Activated CD4-positive, alpha-beta T cell treated with anti-CD3 and anti-CD28 coated beads, Interleukin-2, Interleukin-6, amounts not matched to agents 100 ng/mL and 50 ng/mL, durations not matched to agents 16 hours and 8 hours (primary cell): ENCODE measurements around the gene CERKL.

ENCODE experiments used
- DNase-seq: peaks from one replicate; pipeline ENCODE4 v3.0.0-alpha.2; 2020

CERKL gene

DNA sequence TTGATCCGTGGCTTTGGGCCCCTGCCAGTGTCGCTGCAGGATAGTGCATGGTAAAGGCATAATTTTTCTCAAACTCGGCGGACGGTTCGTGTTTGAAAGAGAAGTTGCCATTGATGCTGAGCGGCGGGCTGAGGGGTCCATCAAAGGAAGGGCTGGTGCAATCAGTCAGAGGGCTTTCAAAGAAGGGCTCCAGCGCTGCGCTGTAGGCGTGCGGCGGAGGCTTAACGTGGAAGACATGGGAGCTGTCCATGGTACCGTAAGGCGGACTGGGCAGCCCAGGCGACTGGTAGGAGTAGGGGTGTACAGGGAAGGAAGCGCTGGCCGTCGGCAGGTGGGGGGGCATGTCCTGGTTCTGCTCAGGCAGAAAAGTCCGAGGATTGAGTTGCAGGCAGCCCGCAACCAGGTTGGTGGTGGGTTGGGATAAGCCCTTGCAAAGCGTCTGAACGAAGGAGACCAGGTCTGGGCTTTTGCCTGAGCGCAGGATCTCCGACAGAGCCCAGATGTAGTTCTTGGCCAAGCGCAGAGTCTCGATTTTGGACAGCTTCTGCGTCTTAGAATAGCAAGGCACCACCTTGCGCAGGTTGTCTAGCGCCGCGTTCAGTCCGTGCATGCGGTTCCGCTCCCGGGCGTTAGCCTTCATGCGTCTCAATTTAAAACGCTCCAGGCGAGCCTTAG is 21.1 kb upstream of the CERKL start:
- DNase-seq = peak; percentile 61

DNA sequence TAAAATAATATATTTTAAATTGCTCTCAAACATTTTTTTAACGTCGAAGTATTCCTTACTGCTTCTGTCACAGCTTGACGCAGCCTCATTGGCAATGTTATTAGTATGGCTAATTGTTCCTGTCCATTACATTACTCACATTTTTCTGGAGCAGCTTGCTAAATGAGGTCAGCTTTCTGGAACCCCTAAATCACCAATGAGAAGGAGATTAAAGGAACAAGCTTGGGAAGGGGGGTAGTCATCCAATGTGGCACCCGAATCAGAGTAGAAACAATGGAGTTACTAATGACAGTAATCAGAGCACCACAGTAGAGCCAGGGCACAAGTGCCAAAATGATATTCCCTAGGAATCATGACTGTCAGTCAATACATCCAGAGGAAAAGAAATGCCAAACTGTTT is 18.3 kb upstream of the CERKL start:
- no peak for DNase-seq

DNA sequence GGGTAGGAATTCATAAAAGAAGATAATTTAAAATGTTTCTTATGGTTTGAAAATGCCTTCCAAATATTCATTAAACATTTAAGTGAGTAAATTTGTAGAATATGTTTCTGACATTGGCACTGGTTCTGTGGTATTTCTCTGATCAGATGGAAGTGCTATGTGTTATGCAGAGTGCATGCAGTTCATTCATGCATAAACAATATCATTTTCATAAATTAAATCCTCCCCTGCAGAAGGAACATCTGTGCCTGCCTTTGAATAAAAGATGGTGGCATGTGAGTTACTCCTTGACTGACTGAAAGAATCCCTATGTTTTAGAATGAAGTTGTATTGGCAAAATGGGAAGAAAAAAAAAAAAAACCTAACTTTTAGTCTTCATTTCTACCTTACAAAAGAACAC is 17.6 kb upstream of the CERKL start:
- no peak for DNase-seq

DNA sequence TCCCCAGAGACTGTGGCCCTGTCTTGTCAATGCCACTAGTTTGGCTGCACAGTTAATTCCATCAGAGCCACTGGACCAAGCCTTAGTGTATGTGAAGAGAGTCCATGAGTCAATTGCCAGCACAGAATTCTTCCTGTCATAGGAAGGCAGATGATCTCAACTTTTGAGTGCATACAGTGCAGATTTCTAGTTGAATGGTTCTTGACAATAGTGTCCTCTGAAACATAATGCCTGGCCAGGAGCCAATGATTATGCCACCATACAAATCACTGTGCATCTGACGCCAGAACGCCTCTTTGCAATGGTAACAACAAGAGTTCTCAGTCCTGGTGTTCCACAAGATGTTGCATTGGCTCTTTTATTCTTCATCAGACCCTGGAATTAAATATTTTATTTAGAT is 16.3 kb upstream of the CERKL start:
- DNase-seq = no peak

DNA sequence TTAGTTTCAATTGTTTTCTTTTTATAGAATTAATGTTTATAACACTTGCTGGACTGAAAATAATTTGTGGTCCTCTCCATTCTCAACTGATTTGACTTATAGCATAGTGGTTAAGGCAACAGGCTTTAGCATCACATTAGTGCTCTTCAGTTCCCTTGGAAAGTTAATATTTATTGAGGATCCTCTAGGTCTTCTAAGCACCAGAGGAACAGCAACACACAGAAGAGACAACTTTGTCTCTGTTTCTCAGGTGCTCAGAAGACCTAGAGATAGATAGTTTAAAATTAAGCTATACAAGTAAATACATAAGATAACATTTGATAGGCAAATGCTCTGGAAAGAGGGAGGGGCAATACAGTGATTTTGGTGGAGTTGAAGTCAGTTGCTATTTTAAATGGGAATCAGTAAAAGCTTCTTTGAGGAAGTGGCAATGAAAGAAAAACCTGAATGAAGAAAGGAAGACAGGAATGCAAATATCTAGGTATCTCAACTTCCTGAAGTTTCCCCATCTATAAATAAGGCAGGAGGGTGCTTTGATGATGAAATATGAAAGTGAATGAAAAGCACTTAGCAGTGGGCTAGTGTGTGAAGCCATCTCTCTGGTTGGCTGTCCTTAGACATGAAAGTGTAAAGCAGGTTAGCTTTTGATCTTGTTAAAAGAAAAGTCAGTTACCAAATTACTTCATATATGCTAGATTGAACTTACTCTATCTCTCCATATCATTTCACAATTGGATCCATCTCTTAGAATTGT is 15.5 kb upstream of the CERKL start:
- no peak for DNase-seq

DNA sequence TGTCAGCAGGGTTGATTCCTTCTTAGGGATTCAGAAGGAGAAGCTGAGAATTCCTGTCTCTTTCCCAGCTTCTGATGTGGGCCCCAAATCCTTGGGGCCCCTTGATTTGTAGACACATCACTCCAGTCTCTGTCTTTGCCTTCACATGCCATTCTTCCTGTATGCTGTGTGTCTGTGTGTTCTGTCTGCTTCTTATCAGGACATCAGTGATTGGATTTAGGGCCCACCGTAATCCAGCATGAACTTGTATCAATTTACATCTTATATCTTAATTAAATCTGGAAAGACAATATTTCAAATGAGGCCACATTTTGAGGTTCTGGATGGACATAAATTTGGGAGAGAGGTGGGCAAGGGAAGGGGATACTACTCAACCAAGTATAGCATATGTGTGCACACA is 13.7 kb upstream of the CERKL start:
- DNase-seq = no peak

DNA sequence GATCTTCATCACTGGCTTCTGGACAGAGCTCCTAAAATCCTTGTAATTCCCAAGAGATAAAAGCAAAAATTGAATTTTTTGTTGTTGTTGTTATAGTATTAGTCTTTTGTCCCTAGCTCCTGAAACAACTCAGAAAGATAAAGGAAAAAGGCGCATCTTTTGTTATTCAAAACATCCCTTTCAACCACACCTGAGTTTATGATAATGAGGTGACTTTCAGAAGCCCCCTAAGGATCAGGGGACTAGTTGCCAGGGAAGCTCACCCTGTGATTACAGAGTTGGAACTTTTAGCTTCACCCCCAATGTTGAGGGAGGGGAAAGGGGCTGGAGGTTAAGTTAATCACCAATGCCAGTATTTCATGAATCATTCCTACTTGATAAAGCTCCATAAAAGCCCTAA is 10.3 kb upstream of the CERKL start:
- no peak for DNase-seq

DNA sequence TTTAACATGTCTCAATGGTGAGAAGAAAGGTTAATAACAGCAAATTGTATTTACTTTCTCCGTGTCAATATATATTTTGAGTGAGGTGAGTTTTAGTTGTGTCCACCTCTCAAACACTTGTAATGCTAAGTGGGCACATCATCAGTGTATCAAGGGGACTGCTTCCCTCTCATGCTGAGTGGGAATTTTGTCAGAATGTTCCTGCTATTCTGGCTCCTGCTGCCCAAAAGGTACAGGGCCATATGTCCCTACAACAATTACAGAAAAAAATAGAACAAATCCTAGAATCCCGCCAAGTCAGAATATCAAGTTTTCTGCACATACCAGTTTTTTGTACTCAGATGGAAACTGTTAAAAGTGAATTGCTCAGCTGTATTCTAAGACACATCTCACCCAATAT is 5.4 kb upstream of the CERKL start:
- DNase-seq = no peak

DNA sequence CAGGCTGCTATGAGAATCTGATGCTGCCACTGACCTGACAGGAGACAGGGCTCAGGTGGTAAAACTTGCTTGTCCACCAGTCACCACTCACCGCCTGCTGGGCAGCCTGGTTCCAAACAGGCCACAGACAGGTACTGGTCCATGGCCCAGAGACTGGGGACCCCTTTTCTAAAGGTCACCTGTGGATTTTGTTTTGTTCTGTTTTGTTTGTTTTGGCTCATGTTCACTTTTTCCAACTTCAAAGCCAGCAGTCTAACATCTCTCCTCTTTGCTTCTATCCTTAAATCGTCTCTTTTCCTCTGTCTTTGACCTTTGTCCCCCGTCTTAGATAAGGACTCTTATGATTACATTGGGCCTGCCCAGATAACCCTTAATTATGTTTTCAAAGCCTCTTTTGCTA is 3.3 kb upstream of the CERKL start:
- no peak for DNase-seq

DNA sequence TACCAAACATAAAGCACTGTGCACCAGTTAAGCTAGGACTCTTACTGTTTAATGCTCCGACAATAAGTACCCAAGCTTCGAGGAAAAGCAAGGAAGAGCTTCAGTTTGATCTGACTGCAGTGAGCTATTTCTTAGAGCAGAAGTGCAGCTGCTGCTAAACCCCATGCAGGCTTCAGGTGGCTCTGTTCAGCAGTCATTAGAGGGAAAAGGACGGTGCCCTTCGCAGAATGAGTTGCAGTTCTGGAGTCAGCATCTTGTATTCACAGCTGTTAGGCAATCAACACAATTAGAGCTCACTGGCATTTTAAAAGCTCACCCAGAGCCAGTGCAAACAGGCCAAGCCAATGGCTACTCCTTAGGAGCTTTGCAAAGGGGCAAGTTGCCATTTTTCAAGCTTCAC is 1.5 kb upstream of the CERKL start:
- DNase-seq = no peak

DNA sequence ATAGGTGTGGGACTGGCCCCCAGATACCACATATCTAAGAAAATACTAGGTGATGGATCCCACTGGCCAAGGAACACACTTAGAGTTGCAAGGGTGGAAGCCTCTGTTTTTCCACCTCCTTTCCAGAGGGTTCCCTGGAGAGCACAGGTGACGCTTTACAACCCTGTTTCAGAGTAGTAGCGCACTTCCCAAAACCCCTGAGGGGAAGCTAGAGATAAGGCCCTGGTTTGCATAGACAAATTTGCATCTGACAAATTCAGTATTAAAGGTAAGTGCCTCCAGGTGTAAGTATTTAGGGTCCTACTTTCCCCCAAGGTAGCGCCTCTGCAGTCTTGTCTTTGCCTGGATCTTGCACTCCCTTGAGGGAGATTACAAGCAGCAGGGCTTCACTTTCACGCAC is 474 bp upstream of the CERKL start:
- no peak for DNase-seq

DNA sequence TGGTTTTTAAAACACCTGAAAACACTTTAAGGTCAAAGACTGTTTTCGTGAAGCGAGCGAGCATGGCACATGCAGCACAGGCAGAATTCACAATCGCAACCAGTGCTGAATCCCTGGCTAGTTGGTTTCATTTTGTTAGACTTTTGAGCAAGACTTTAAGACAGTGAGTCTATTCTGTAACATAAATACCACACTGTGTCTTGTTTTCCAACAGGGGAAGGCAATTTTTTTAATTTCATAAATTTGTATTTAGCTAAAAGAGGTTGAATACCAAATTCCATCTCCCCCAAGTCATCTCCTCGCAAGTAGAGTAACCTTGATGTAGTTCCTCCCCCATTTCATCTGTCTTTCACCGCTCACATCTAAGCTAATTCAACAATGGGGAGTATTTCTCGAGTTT is 1.4 kb downstream of the CERKL start:
- no peak for DNase-seq

DNA sequence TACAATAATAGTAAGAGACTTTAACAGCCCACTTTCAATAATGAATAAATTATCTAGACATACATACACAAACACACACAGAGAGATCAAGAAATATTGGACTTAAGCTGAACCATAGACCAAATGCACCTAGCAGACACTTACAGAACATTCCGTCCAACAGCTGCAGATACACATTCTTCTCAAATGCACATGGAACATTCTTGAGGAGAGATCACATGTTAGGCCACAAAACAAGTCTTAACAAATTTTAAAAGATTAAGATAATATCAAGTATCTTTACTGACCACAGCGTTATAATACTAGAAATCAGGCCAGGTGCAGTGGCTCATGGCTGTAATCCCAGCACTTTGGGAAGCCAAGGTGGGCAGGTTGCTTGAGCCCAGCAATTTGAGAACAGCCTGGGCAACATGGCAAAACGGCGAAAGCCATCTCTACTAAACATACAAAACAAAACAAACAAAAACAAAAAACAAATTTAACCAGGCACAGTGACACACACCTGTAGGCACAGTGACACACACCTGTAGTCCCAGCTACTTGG is 7.4 kb downstream of the CERKL start:
- no peak for DNase-seq

DNA sequence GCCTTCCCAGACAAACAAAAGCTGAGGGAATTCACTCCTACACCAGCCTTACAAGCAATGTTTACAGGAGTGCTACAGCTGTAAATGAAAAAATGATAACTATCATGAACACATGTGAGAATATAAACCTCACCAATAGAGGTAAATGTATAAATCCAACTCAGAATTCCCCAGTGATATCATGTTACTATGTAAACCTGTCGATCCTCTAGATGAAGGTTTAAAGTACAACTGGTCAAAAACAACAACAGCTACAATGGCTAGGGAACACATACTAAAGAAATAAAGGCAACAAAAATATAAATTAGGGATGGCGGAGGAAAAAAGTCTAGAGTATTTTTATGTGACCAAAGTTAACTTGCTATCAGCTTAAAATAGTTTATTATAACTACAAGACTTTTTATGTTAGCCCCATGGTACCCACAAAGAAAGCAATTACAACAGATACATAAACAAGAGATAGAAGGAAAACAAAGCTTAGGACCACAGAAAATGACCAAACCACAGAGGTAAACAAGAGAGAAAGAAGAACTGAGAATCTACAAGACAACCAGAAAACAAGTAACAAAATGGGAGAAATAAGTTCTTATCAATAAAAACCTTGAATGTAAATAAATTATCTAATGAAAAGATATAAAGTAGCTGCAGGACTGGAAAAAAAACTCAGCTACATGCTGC is 8.3 kb downstream of the CERKL start:
- no peak for DNase-seq

DNA sequence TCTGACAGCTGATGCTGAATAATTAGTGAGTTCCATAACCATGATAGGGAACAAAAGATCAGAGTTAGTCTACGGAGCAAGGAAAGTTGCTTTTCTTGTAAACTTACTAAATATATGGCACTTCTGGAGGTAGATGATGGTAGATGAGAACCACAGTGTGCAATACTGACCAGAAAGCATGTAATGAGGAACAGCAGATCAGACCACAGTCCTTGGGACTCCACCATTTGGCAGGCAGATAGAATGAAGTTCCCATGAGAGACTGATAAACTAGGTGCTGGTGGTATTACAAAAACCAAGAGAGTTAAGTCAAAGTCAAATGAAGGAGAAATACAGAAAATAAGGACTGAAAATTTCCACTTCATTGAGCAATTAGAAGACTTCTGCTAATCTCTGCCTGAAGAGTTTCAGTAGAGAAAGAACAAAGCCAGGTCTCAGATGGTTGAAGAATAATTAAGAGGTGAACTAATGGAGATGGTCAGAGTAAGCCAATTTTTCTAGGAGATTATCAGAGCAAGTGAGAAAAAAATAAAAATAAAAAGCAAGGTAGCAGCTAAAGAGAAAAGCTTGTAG is 10.4 kb downstream of the CERKL start:
- DNase-seq = no peak

DNA sequence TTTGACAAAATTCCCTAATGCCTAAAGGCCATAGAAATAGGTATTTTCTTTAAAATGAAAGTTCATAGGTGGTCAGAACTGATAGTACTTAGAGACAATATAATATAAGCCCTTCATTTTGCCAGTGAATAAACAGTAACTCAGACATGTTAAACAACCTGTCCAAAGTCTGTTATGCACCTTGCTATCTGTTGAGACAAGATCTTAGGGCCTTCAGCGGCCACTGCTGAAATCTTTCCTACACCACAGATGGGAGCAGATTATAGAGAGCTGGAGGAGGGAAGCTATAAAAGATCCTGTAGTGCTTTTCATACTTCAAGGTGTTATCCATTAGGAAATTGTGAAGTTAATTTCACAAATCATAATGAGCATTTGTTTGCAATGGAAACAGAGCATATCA is 13.8 kb downstream of the CERKL start:
- no peak for DNase-seq

DNA sequence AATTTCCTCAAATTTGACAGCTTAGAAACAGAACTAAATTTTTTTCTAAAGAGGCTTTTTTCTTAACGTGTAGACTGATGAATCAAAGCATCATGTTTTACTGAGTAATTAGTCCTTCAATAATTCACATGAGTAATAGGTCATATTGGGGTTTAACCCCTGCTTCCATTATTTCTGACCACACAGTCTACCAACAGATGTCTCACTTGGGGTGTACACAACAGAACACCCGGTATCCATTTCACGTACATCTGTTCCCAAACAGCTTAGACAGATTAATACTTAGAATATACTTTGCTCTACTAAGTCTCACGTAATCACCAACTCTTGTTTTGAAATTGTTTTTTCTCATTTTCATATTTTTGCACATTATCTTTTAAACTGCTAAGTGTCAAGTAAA is 14.8 kb downstream of the CERKL start:
- no peak for DNase-seq

DNA sequence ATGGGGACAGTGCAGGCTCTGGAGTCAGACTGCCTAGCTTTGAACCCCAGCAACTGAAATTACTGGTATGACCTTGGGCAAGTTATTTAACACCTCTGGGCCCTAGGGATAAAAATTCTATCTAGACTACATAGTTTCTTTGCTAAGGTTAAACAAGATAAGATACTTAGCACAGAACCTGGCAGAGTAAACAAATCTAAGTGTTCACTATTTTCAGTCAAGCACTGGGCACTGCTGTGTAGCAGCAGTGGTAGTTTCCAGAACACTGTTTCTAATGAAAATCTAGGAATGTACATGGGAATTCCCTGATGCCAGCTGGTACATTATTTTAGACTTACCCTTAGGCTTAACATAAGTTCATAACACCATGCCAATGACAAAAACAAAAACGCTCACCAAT is 17.2 kb downstream of the CERKL start:
- DNase-seq = no peak

DNA sequence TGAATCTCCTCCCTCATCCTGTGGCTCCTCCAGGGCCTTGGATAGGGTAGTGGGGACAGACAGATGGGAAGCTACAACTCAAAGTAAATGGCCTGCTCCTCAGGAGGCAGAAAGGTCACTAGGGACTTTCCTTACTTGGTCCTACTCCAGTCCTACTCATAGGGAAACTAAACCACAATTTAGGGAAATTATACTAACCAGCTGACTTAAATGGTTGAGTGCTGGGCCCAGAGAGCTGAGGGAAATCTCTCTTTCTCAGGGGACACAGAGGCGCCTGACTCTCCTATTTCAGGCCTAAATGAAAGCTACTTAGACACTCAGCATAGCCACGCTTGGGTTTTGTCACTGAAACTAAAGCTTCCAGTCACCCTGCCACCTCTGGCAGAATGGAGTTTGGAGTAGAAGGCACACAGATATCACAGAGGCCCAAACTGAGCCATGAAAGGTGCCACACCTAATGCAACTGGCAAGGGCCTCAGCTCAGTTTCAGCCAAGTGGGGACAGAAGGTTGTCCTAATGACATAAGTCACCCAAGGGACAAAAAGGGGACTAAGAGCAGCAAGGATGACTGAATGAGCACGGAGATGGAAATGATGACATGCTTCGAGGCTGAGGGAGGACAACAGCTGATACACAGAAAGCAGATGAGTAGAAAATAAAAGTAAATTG is 24.0 kb downstream of the CERKL start:
- DNase-seq = no peak

DNA sequence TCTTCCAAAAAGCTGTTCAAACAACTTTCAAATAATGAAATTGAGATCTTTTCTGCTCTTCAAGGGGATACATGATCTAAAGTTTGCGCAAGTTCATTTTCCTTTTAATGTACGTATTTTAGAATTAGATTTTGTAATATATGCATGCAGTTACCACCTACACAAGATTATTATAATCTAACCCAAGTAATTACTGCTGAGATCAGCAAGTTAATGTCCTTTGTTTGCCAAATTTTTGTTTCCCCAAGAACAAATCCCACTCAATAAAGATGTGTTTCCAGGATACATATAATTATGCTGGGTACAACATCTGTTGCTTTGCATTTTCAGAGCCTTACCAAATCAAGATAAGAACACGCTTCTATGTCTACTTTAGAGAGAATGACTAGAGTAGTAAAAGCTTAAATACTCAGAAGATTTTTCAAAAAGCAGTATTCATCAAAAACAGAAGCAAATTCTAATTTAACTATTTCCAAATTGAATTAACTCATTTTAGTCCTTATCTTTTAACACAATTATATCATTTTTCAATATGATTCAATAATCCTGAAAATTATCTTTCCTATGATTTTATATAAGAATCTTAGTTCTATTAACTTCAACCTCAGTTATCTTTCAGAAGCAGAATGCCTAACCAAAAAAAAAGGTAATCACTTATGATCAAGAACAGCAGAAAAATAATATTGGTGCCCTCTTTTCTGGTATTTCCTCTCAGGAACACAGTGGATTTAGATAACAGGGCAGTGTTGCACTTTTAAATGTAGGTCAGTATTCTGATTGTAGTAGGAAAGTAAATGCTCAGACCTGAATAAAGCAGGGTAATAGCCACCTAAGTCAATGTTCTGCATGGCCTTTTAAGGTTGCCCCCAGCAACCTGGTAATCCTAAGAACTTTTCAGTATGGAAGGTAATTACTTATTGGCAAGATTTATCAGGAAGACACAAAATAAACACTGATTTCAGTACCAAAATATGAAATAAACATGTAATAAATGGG is 28.0 kb downstream of the CERKL start:
- no peak for DNase-seq

DNA sequence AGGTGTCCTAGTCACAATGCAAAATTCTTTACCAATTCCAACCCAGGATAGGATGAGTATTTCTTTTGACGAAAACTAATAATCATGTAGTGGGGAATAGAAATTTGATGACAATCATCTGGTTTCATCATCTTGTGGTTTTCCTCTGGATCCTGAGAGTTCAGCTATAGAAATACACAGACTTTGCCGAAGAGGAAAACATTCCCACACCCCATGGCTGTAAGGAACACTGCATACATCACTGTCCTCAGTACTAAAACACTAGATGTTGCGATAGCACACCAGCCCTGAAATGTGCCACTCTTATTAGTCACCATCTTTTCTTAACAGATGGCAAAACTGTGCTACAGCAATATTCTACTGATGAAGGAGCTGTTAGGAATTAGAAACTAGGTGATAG is 29.4 kb downstream of the CERKL start:
- DNase-seq = no peak

DNA sequence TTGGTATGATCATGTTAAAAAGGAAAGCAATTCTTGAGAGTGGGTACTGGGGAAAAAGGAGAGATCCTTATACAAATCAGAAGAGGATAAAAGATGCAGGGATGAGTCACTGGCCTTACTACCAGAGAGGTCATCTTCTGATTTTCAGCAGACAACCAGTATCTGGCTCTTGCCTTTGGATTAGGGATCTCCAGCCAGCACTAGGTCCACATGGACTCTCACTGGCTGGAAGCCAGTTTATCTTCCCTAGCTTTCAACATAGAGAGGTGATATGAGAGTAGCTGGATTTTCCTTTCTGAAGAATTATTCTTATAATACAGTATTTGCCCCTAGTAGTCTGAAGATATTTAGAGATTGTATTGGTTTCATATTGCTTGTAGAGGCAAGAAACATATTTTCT is 30.2 kb downstream of the CERKL start:
- DNase-seq = no peak
